HG03045 (cell line): ENCODE results near the gene KRT4.

Experiments used
- ATAC-seq: cut with Tn5 transposase; IDR thresholded peaks from one replicate; pipeline ENCODE4 v1.9.1; 2021; ENCODE audit warnings: mild to moderate bottlenecking, moderate library complexity; ENCODE audit not compliant: unreplicated experiment

The KRT4 gene

GRCh38 chr12:52822771-52823510 is 9.0 kb upstream of the KRT4 start:
- no peak for ATAC-seq

- ATAC-seq = no peak
Observed at GRCh38 chr12:52821826-52822660, 8.1 kb upstream of the KRT4 start.

GRCh38 chr12:52821071-52821730 is 7.3 kb upstream of the KRT4 start:
- ATAC-seq = no peak

GRCh38 chr12:52820521-52820920 is 6.6 kb upstream of the KRT4 start:
- ATAC-seq = no peak

GRCh38 chr12:52819731-52820510 is 6.0 kb upstream of the KRT4 start:
- ATAC-seq = no peak

GRCh38 chr12:52818887-52819420 is 5.0 kb upstream of the KRT4 start:
- ATAC-seq = no peak

GRCh38 chr12:52818388-52818787 is 4.5 kb upstream of the KRT4 start:
- ATAC-seq = no peak

- ATAC-seq = no peak
Observed at GRCh38 chr12:52817699-52818238, 3.9 kb upstream of the KRT4 start.

GRCh38 chr12:52817003-52817698 is 3.2 kb upstream of the KRT4 start:
- ATAC-seq = no peak

- no peak for ATAC-seq
Observed at GRCh38 chr12:52815676-52816588, 2.0 kb upstream of the KRT4 start.

- ATAC-seq = no peak
Observed at GRCh38 chr12:52815161-52815560, 1.2 kb upstream of the KRT4 start.

- no peak for ATAC-seq
Observed at GRCh38 chr12:52814710-52815155, 817 bp upstream of the KRT4 start.

GRCh38 chr12:52813203-52813819 is 605 bp downstream of the KRT4 start:
- ATAC-seq = no peak

GRCh38 chr12:52812749-52813148 is 1.2 kb downstream of the KRT4 start:
- no peak for ATAC-seq

- no peak for ATAC-seq
Observed at GRCh38 chr12:52812073-52812400, 1.9 kb downstream of the KRT4 start.

- ATAC-seq = no peak
Observed at GRCh38 chr12:52811191-52812072, 2.5 kb downstream of the KRT4 start.

- no peak for ATAC-seq
Observed at GRCh38 chr12:52810554-52810953, 3.4 kb downstream of the KRT4 start.
